Panc1 (cell line): Measurements from ENCODE around the gene OR1N2. TPM values are rescaled to one million over a fixed set of nuclear protein-coding genes. Genes with fewer than 3 reads are reported as not detected.

ENCODE experiments used
- ATAC-seq: fragments of 200-7000 bp; cut with Tn5 transposase; 2 replicates; pipeline ENCODE4 v1.9.1; 2020; ENCODE audit warnings: mild to moderate bottlenecking, moderate library complexity
- BruUV-seq: library from RNA; stranded (reverse); fragments of 400-500 nt; replicated peaks from 2 replicates; lab custom pipeline; 2021; lab: Mats Ljungman, UMichigan
- CTCF ChIA-PET: fragments of 300-600 bp; sonication (Branson Sonifier 250); formaldehyde crosslinking; loops from one replicate; lab custom pipeline; 2022; ENCODE audit warnings: antibody characterized with exemption; lab: Charles Lee
- POLR2A ChIA-PET: fragments of 300-600 bp; sonication (Branson Sonifier 250); formaldehyde crosslinking; loops from one replicate; lab custom pipeline; 2022; ENCODE audit warnings: antibody characterized with exemption; lab: Charles Lee
- DNase-seq: peaks from one replicate; pipeline ENCODE4 v3.0.0-alpha.2; 2010; ENCODE audit warnings: low read depth, low spot score
- H3K27ac ChIP-seq: 2 replicates; pipeline ENCODE4 v1.5.1; 2011; ENCODE audit warnings: mild to moderate bottlenecking, low read length, inconsistent platforms
- H3K27me3 ChIP-seq: fragments of 200-500 bp; sonication (Bioruptor generic); 2 replicates; pipeline ENCODE4 v1.6.0; 2014; ENCODE audit warnings: low read length, inconsistent platforms; ENCODE audit not compliant: control insufficient read depth, insufficient read depth
- H3K36me3 ChIP-seq: fragments of 200-500 bp; sonication (Bioruptor generic); 2 replicates; pipeline ENCODE4 v1.5.1; 2014; ENCODE audit warnings: inconsistent platforms, mild to moderate bottlenecking, low read length, moderate library complexity; ENCODE audit not compliant: control insufficient read depth, insufficient read depth
- H3K4me1 ChIP-seq: 2 replicates; pipeline ENCODE4 v1.5.1; 2011; ENCODE audit warnings: inconsistent platforms, mild to moderate bottlenecking, low read length, moderate library complexity; ENCODE audit not compliant: control insufficient read depth, insufficient read depth
- H3K4me3 ChIP-seq, 2 experiments: 2 replicates each; pipeline ENCODE4 v1.5.1; 2011 to 2012; ENCODE audit warnings: low read depth in 2 of 2, low read length in 2 of 2, mild to moderate bottlenecking in 2 of 2, inconsistent platforms in 1 of 2, moderate library complexity in 1 of 2
- H3K9me3 ChIP-seq: fragments of 200-500 bp; sonication (Bioruptor generic); 2 replicates; pipeline ENCODE4 v1.5.1; 2014; ENCODE audit warnings: low read depth, mild to moderate bottlenecking, inconsistent platforms, low read length, moderate library complexity; ENCODE audit not compliant: control insufficient read depth, insufficient read depth
- CTCF ChIP-seq: fragments of 450-650 bp; IDR thresholded peaks from 2 replicates; pipeline ENCODE4 v1.5.1; 2017; ENCODE audit warnings: mild to moderate bottlenecking
- POLR2AphosphoS5 ChIP-seq: IDR thresholded peaks from 2 replicates; pipeline ENCODE4 v1.6.1; 2012; ENCODE audit warnings: mild to moderate bottlenecking, low read depth, low read length, moderate library complexity
- SIN3A ChIP-seq: IDR thresholded peaks from 2 replicates; pipeline ENCODE4 v1.6.1; 2012; ENCODE audit warnings: low read depth, mild to moderate bottlenecking, low read length, moderate library complexity, borderline replicate concordance; ENCODE audit not compliant: insufficient read depth
- TCF7L2 ChIP-seq: IDR thresholded peaks from 2 replicates; pipeline ENCODE4 v1.6.1; 2011; ENCODE audit warnings: mild to moderate bottlenecking, low read depth, low read length, inconsistent platforms
- in situ Hi-C: cut with HindIII; loops from 2 replicates; pipeline ENCODE4 v1.10.0; 2016; ENCODE audit warnings: low sequenced_read_pairs, low pct_unique_long_range_greater_than_20kb
- intact Hi-C: fragments of 100-400 bp; cut with micrococcal nuclease; formaldehyde crosslinking; loops from one replicate; pipeline ENCODE4 v1.10.0; 2022; ENCODE audit not compliant: unreplicated experiment
- total RNA-seq: library from RNA; stranded (reverse); gene quantifications from one replicate; pipeline ENCODE4 v1.2.1, GENCODE V29; 2021; ENCODE audit not compliant: unreplicated experiment
- TF ChIP-seq, protein P1 (sequence below), 2 experiments: IDR thresholded peaks; 2 replicates each; pipeline ENCODE4 v1.6.1; 2011 to 2012; ENCODE audit warnings: low read depth in 2 of 2, control low read depth in 1 of 2, low read length in 1 of 2, mild to moderate bottlenecking in 1 of 2, moderate library complexity in 1 of 2; ENCODE audit not compliant: insufficient read depth in 1 of 2

OR1N2 gene
- total RNA-seq, 1 experiment from 2014 or later = not detected

GRCh38 chr9:122518841-122519240, 34.1 kb upstream of the OR1N2 start, which contains the start of gene OR1J4:
Gene OR1J4, plus strand, starts transcription at chr9:122519141. Its CDS starts 0 bp downstream, at chr9:122519141.
- in situ Hi-C loops = no loop called here
- intact Hi-C loops = no loop called here
- no peak within 1 kb of the TSS for H3K27ac ChIP-seq
- BruUV-seq = no TSS peak
- H3K9me3 ChIP-seq = no peaks in the 10 kb centered on the region
- no peak within 1 kb of the TSS for H3K4me3 ChIP-seq
- H3K36me3 ChIP-seq = no peaks in the 10 kb centered on the region
- ChIA-PET POLR2A (no interaction called here), CTCF (no interaction called here)
- ATAC-seq (no peak), DNase-seq (no peak)
- no peaks in the 10 kb centered on the region for H3K27me3 ChIP-seq
- TF ChIP-seq CTCF = no peak
- no peaks in the 10 kb centered on the region for H3K4me1 ChIP-seq

DNA sequence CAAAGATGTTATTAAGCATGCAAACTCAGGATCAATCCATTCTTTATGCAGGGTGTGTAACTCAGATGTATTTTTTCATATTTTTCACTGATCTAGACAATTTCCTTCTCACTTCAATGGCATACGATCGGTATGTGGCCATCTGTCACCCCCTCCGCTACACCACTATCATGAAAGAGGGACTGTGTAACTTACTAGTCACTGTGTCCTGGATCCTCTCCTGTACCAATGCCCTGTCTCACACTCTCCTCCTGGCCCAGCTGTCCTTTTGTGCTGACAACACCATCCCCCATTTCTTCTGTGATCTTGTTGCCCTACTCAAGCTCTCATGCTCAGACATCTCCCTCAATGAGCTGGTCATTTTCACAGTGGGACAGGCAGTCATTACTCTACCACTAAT, 33.5 kb upstream of the OR1N2 start:
- intact Hi-C loops (no loop called here), in situ Hi-C loops (no loop called here)
- H3K4me3 ChIP-seq = no peak overlapping the region
- no TSS peak for BruUV-seq
- ChIA-PET POLR2A (no interaction called here), CTCF (no interaction called here)
- no peaks in the 10 kb centered on the region; the same call in 1 of the 2 replicates for H3K27me3 ChIP-seq
- H3K27ac ChIP-seq = no peak overlapping the region
- DNase-seq (no peak), ATAC-seq (no peak)
- no peak for TF ChIP-seq POLR2AphosphoS5
- TF ChIP-seq TCF7L2 = no peak
- TF ChIP-seq, protein P1, sequence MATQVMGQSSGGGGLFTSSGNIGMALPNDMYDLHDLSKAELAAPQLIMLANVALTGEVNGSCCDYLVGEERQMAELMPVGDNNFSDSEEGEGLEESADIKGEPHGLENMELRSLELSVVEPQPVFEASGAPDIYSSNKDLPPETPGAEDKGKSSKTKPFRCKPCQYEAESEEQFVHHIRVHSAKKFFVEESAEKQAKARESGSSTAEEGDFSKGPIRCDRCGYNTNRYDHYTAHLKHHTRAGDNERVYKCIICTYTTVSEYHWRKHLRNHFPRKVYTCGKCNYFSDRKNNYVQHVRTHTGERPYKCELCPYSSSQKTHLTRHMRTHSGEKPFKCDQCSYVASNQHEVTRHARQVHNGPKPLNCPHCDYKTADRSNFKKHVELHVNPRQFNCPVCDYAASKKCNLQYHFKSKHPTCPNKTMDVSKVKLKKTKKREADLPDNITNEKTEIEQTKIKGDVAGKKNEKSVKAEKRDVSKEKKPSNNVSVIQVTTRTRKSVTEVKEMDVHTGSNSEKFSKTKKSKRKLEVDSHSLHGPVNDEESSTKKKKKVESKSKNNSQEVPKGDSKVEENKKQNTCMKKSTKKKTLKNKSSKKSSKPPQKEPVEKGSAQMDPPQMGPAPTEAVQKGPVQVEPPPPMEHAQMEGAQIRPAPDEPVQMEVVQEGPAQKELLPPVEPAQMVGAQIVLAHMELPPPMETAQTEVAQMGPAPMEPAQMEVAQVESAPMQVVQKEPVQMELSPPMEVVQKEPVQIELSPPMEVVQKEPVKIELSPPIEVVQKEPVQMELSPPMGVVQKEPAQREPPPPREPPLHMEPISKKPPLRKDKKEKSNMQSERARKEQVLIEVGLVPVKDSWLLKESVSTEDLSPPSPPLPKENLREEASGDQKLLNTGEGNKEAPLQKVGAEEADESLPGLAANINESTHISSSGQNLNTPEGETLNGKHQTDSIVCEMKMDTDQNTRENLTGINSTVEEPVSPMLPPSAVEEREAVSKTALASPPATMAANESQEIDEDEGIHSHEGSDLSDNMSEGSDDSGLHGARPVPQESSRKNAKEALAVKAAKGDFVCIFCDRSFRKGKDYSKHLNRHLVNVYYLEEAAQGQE (IDR thresholded peaks at IDR 0.05; ENCODE audit: insufficient read depth in 1 of 2, low read depth in 2 of 2, low read length in 1 of 2) = no peak
- TF ChIP-seq CTCF = no peak
- H3K4me1 ChIP-seq = no peaks in the 10 kb centered on the region
- no peaks in the 10 kb centered on the region for H3K9me3 ChIP-seq
- no peaks in the 10 kb centered on the region for H3K36me3 ChIP-seq

DNA sequence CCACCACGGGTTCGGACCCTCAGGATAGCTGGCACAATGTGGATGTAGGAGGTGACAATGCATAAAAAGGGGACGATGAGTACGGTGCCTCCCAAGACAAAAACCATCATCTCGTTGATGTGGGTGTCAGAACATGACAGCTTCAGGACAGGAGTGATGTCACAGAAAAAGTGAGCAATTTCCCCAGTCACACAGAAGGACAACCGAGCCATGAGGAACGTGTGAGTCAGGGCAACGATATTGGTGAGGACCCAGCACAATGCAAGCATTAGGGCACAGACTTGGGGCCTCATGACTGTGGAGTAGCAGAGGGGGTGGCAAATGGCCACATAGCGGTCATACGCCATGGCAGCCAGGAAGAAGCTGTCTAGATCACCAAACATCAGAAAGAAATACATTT, 26.3 kb upstream of the OR1N2 start:
- no peak overlapping the region for H3K4me3 ChIP-seq
- CTCF ChIA-PET = no interaction called here
- DNase-seq (no peak), ATAC-seq (no peak)
- intact Hi-C loops (no loop called here), in situ Hi-C loops (no loop called here)
- H3K27ac ChIP-seq = no peak overlapping the region
- no peaks in the 10 kb centered on the region for H3K9me3 ChIP-seq
- no peaks in the 10 kb centered on the region for H3K4me1 ChIP-seq
- no peaks in the 10 kb centered on the region for H3K36me3 ChIP-seq
- TF ChIP-seq CTCF (no peak), POLR2AphosphoS5 (no peak), TCF7L2 (no peak), SIN3A (no peak)
- TF ChIP-seq, protein P1 (IDR thresholded peaks at IDR 0.05; ENCODE audit: insufficient read depth in 1 of 2, low read depth in 2 of 2, low read length in 1 of 2) = no peak
- POLR2A ChIA-PET = no interaction called here
- H3K27me3 ChIP-seq = no peaks in the 10 kb centered on the region; the same call in 1 of the 2 replicates
- no TSS peak for BruUV-seq
